Chondrocyte (in vitro differentiated cells): ENCODE measurements around the gene WDR33. TPM values are rescaled to one million over a fixed set of nuclear protein-coding genes. Genes with fewer than 3 reads are reported as not detected.
A peak's percentile ranks its signal among the peaks of the same experiment; 100 is the strongest.
"Not testable (repeated sequence)": the region's sequence is repeated elsewhere in the genome, so short reads cannot be mapped to it uniquely, and the experiment has no call there.

ENCODE experiments used
- DNase-seq: peaks from one replicate; pipeline ENCODE4 v3.0.0; 2021; ENCODE audit warnings: mixed read lengths, low spot score
- H3K27ac Mint-ChIP-seq: one replicate; pipeline ENCODE4 v1.8.0; 2021; ENCODE audit warnings: mild to moderate bottlenecking, moderate library complexity, mixed read lengths; ENCODE audit not compliant: unreplicated experiment
- H3K27me3 Mint-ChIP-seq: 2 replicates; pipeline ENCODE4 v1.8.0; 2021; ENCODE audit warnings: low read depth, mixed read lengths
- H3K36me3 Mint-ChIP-seq: 2 replicates; pipeline ENCODE4 v1.8.0; 2021; ENCODE audit warnings: low read depth, mixed read lengths
- H3K4me1 Mint-ChIP-seq: 2 replicates; pipeline ENCODE4 v1.8.0; 2021; ENCODE audit warnings: low read depth, mild to moderate bottlenecking, mixed read lengths
- H3K4me3 Mint-ChIP-seq: one replicate; pipeline ENCODE4 v1.8.0; 2021; ENCODE audit warnings: mild to moderate bottlenecking, moderate library complexity, mixed read lengths; ENCODE audit not compliant: unreplicated experiment
- H3K9me3 Mint-ChIP-seq: 2 replicates; pipeline ENCODE4 v1.8.0; 2021; ENCODE audit warnings: low read depth, mixed read lengths
- CTCF ChIP-seq: fragments of 200-600 bp; sonication (generic); IDR thresholded peaks from 2 replicates; pipeline ENCODE4 v1.5.0; 2021; ENCODE audit warnings: antibody characterized with exemption, mild to moderate bottlenecking, moderate library complexity
- total RNA-seq: library from RNA; stranded (reverse); gene quantifications from 3 replicates; pipeline ENCODE4 v1.2.1, GENCODE V29; 2021

WDR33 gene
- total RNA-seq, 1 donor from 2014 or later: 37.2 TPM

GRCh38 chr2:127818794-127819425, 7.9 kb upstream of the WDR33 start:
- H3K27me3 Mint-ChIP-seq: peaks cover 16% of the 10 kb centered on the region
- H3K4me1 Mint-ChIP-seq: no peaks in the 10 kb centered on the region
- no peak for DNase-seq
- no peak overlapping the region for H3K27ac Mint-ChIP-seq
- H3K9me3 Mint-ChIP-seq: peaks cover 38% of the 10 kb centered on the region
- no peak overlapping the region for H3K4me3 Mint-ChIP-seq
- H3K36me3 Mint-ChIP-seq: peaks cover 2% of the 10 kb centered on the region
- TF ChIP-seq CTCF: no peak

- H3K4me1 Mint-ChIP-seq: no peaks in the 10 kb centered on the region
- peaks cover 2% of the 10 kb centered on the region for H3K36me3 Mint-ChIP-seq
- peaks cover 16% of the 10 kb centered on the region for H3K27me3 Mint-ChIP-seq
- H3K9me3 Mint-ChIP-seq: peaks cover 38% of the 10 kb centered on the region
- no peak overlapping the region for H3K27ac Mint-ChIP-seq
- TF ChIP-seq CTCF: no peak
- H3K4me3 Mint-ChIP-seq: no peak overlapping the region
- DNase-seq: no peak
Measured at GRCh38 chr2:127818241-127818640, 7.3 kb upstream of the WDR33 start.

- Mint-ChIP-seq H3K4me3 (no peak overlapping the region), H3K27ac (no peak overlapping the region), H3K36me3 (no peaks in the 10 kb centered on the region), H3K9me3 (peaks cover 14% of the 10 kb centered on the region), H3K4me1 (peaks cover 11% of the 10 kb centered on the region), H3K27me3 (peaks cover 16% of the 10 kb centered on the region)
- no peak for TF ChIP-seq CTCF
- no peak for DNase-seq
Measured at GRCh38 chr2:127814677-127815076, 3.7 kb upstream of the WDR33 start.

GRCh38 chr2:127812441-127812840, 1.5 kb upstream of the WDR33 start:
- H3K27ac Mint-ChIP-seq, H3K27me3 Mint-ChIP-seq, H3K36me3 Mint-ChIP-seq, DNase-seq, H3K9me3 Mint-ChIP-seq, H3K4me3 Mint-ChIP-seq: not testable (repeated sequence)
- peaks cover 27% of the 10 kb centered on the region for H3K4me1 Mint-ChIP-seq

GRCh38 chr2:127811397-127812321, 688 bp upstream of the WDR33 start:
- H3K36me3 Mint-ChIP-seq: no peaks in the 10 kb centered on the region

More at GRCh38 chr2:127811397-127812321, 688 bp upstream of the WDR33 start:
- peaks cover 2% of the 10 kb centered on the region for H3K27me3 Mint-ChIP-seq
- H3K27ac Mint-ChIP-seq: peak overlapping the region; percentile 98
- H3K4me3 Mint-ChIP-seq: peak overlapping the region; percentile 90
- no peaks in the 10 kb centered on the region for H3K9me3 Mint-ChIP-seq
- peaks cover 31% of the 10 kb centered on the region for H3K4me1 Mint-ChIP-seq
- no peak for DNase-seq
- no peak for TF ChIP-seq CTCF
